ENCODE measurements around the gene DNAJC30. TPM values are rescaled to one million over a fixed set of nuclear protein-coding genes. Genes with fewer than 3 reads are reported as not detected.

DNAJC30 gene
- total and polyA plus RNA-seq, 10 of the 15 experiments (the other 5 are each of a cell fraction or from before 2014, with no cell fraction given) = 2.1 to 19.0 (median 7.9) TPM

DNA sequence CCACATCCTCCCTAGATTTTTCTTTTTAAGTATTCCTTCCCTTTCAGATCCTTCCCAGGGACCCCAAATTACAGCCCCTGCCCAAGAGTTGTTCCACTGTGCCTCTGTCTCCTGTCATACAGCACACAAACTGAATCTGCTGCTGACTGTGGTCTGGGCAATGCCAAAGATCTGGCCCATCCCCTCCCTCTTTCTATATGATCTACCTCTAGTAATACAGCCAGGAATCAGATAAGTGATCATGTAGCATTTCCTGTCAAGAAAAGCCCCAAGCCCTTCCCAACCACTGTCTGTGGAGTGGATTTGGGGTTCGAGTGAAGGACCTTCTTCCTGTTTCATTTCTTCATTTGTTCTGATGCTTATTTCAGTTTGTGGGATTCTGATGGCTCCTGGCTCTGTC lies 29.5 kb upstream of the DNAJC30 start:
- in situ Hi-C loops (cut with MboI) = no loop called here
- Histone ChIP-seq H3K36me3 (ENCODE audit: control insufficient read depth in 2 of 2, insufficient read depth in 2 of 2, low read length in 1 of 2) (no peaks in the 10 kb centered on the region), H3K4me3 (no peak overlapping the region), H3K9ac (ENCODE audit: control insufficient read depth, insufficient read depth, low read length) (no peak overlapping the region), H3K4me2 (ENCODE audit: control insufficient read depth, insufficient read depth) (no peak overlapping the region), H3K79me2 (ENCODE audit: control insufficient read depth, insufficient read depth, low read length) (no peaks in the 10 kb centered on the region), H4K20me1 (ENCODE audit: control insufficient read depth, insufficient read depth) (0 out of 2 replicates have a peak, but pooled peaks cover 4% of the 10 kb centered on the region), H3K4me1 (ENCODE audit: control insufficient read depth, insufficient read depth, low read length) (peaks cover 5% of the 10 kb centered on the region), H2AFZ (ENCODE audit: control insufficient read depth, low read depth, low read length) (no peak overlapping the region), H3K27me3 (replicated peaks in 1 of 2; ENCODE audit: control insufficient read depth in 2 of 2, insufficient read depth in 2 of 2, low read length in 1 of 2) (no peaks in the 10 kb centered on the region), H3K27ac (ENCODE audit: control insufficient read depth, insufficient read depth) (no peak overlapping the region), H3K9me3 (replicated peaks; ENCODE audit: control insufficient read depth, insufficient read depth, low read length) (no peaks in the 10 kb centered on the region)
- DNase-seq (ENCODE audit: low read depth, low spot score) (no peak), ATAC-seq (no peak), FAIRE-seq (no peak)
- ChIA-PET POLR2A (interaction anchor here (0.5 kb wide), 1 partner anchor 1334 kb away, joined by 4 read pairs; no protein-coding TSS in a partner anchor), SMC1A (ENCODE audit: uncharacterized antibody, unreplicated experiment) (no interaction called here), CTCF (interaction anchor here (2.5 kb wide), 1 partner anchor 10 kb away, joined by 6 read pairs; no protein-coding TSS in a partner anchor), RAD21 (ENCODE audit: unreplicated experiment) (no interaction called here)
- BruUV-seq (replicated peaks) = no TSS peak
- intact Hi-C loops (cut with micrococcal nuclease; ENCODE audit: unreplicated experiment) = no loop called here
- WGBS (ENCODE audit: insufficient coverage, insufficient replicate concordance, low lambda C conversion rate, missing lambda C conversion rate) = 0% methylated on average over 1 of the region's 1 CpG
- TF ChIP-seq GABPA (IDR thresholded peaks at IDR 0.05; ENCODE audit: low read depth) = no peak
- TF ChIP-seq ZNF622 (IDR thresholded peaks at IDR 0.05) = no peak
- TF ChIP-seq, protein P1, sequence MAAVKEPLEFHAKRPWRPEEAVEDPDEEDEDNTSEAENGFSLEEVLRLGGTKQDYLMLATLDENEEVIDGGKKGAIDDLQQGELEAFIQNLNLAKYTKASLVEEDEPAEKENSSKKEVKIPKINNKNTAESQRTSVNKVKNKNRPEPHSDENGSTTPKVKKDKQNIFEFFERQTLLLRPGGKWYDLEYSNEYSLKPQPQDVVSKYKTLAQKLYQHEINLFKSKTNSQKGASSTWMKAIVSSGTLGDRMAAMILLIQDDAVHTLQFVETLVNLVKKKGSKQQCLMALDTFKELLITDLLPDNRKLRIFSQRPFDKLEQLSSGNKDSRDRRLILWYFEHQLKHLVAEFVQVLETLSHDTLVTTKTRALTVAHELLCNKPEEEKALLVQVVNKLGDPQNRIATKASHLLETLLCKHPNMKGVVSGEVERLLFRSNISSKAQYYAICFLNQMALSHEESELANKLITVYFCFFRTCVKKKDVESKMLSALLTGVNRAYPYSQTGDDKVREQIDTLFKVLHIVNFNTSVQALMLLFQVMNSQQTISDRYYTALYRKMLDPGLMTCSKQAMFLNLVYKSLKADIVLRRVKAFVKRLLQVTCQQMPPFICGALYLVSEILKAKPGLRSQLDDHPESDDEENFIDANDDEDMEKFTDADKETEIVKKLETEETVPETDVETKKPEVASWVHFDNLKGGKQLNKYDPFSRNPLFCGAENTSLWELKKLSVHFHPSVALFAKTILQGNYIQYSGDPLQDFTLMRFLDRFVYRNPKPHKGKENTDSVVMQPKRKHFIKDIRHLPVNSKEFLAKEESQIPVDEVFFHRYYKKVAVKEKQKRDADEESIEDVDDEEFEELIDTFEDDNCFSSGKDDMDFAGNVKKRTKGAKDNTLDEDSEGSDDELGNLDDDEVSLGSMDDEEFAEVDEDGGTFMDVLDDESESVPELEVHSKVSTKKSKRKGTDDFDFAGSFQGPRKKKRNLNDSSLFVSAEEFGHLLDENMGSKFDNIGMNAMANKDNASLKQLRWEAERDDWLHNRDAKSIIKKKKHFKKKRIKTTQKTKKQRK (IDR thresholded peaks at IDR 0.05; ENCODE audit: low read depth, low read length) = no peak
- TF ChIP-seq MEF2B (IDR thresholded peaks at IDR 0.05; ENCODE audit: partially characterized antibody, poor library complexity, severe bottlenecking) = no peak
- TF ChIP-seq SMC3 (IDR thresholded peaks at IDR 0.05; ENCODE audit: borderline replicate concordance, low read length) = no peak
- no peak for TF ChIP-seq SMAD5 (IDR thresholded peaks at IDR 0.05; ENCODE audit: low read depth)
- no peak for TF ChIP-seq TARDBP (IDR thresholded peaks at IDR 0.05; ENCODE audit: borderline replicate concordance)
- TF ChIP-seq SUPT20H (IDR thresholded peaks at IDR 0.05; ENCODE audit: borderline replicate concordance, control insufficient read depth, low read depth, low read length) = no peak
- TF ChIP-seq SMAD1 (IDR thresholded peaks at IDR 0.05; ENCODE audit: low read depth, partially characterized antibody) = no peak
- no peak for TF ChIP-seq KDM1A (IDR thresholded peaks at IDR 0.05; ENCODE audit: borderline replicate concordance)
- TF ChIP-seq MYC (IDR thresholded peaks at IDR 0.05; ENCODE audit: insufficient read depth, insufficient read length, insufficient replicate concordance, low read length, severe bottlenecking) = no peak
- TF ChIP-seq, protein P2, sequence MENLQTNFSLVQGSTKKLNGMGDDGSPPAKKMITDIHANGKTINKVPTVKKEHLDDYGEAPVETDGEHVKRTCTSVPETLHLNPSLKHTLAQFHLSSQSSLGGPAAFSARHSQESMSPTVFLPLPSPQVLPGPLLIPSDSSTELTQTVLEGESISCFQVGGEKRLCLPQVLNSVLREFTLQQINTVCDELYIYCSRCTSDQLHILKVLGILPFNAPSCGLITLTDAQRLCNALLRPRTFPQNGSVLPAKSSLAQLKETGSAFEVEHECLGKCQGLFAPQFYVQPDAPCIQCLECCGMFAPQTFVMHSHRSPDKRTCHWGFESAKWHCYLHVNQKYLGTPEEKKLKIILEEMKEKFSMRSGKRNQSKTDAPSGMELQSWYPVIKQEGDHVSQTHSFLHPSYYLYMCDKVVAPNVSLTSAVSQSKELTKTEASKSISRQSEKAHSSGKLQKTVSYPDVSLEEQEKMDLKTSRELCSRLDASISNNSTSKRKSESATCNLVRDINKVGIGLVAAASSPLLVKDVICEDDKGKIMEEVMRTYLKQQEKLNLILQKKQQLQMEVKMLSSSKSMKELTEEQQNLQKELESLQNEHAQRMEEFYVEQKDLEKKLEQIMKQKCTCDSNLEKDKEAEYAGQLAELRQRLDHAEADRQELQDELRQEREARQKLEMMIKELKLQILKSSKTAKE (IDR thresholded peaks at IDR 0.05; ENCODE audit: low read depth, poor library complexity, severe bottlenecking) = no peak
- TF ChIP-seq, protein P3, sequence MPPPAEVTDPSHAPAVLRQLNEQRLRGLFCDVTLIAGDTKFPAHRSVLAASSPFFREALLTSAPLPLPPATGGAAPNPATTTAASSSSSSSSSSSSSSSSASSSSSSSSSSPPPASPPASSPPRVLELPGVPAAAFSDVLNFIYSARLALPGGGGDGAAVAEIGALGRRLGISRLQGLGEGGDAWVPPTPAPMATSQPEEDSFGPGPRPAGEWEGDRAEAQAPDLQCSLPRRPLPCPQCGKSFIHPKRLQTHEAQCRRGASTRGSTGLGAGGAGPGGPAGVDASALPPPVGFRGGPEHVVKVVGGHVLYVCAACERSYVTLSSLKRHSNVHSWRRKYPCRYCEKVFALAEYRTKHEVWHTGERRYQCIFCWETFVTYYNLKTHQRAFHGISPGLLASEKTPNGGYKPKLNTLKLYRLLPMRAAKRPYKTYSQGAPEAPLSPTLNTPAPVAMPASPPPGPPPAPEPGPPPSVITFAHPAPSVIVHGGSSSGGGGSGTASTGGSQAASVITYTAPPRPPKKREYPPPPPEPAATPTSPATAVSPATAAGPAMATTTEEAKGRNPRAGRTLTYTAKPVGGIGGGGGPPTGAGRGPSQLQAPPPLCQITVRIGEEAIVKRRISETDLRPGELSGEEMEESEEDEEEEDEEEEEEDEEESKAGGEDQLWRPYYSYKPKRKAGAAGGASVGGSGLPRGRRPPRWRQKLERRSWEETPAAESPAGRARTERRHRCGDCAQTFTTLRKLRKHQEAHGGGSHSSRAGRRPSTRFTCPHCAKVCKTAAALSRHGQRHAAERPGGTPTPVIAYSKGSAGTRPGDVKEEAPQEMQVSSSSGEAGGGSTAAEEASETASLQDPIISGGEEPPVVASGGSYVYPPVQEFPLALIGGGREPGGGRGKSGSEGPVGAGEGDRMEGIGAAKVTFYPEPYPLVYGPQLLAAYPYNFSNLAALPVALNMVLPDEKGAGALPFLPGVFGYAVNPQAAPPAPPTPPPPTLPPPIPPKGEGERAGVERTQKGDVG (CRISPR knock-in tag; IDR thresholded peaks at IDR 0.05) = no peak
- TF ChIP-seq, protein P4, sequence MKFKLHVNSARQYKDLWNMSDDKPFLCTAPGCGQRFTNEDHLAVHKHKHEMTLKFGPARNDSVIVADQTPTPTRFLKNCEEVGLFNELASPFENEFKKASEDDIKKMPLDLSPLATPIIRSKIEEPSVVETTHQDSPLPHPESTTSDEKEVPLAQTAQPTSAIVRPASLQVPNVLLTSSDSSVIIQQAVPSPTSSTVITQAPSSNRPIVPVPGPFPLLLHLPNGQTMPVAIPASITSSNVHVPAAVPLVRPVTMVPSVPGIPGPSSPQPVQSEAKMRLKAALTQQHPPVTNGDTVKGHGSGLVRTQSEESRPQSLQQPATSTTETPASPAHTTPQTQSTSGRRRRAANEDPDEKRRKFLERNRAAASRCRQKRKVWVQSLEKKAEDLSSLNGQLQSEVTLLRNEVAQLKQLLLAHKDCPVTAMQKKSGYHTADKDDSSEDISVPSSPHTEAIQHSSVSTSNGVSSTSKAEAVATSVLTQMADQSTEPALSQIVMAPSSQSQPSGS (IDR thresholded peaks at IDR 0.05; ENCODE audit: low read length) = no peak
- no peak for TF ChIP-seq PML (IDR thresholded peaks at IDR 0.05; ENCODE audit: low read length)
